HepG2 (cell line): ENCODE measurements around the gene METAP1. TPM values are rescaled to one million over a fixed set of nuclear protein-coding genes. Genes with fewer than 3 reads are reported as not detected.
"Not testable (repeated sequence)": the region's sequence is repeated elsewhere in the genome, so short reads cannot be mapped to it uniquely, and the experiment has no call there.

Experiments
- ATAC-seq: fragments of 200-7000 bp; cut with Tn5 transposase; 3 replicates; pipeline ENCODE4 v1.9.1; 2020; ENCODE audit warnings: mild to moderate bottlenecking, moderate library complexity
- BruUV-seq: library from RNA; stranded (reverse); fragments of 400-500 nt; replicated peaks from 2 replicates; lab custom pipeline; 2021; lab: Mats Ljungman, UMichigan
- CTCF ChIA-PET: fragments of 300-600 bp; formaldehyde crosslinking; extraction: SDS; loops from one replicate; lab custom pipeline; 2021; ENCODE audit warnings: low total read pairs, inconsistent platforms, low intra/inter-chr PET ratio; lab: Yijun Ruan, JAX
- POLR2A ChIA-PET: fragments of 350-600 bp; sonication (Branson Sonifier 250); formaldehyde crosslinking; loops from one replicate; lab custom pipeline; 2020; ENCODE audit warnings: antibody characterized with exemption, inconsistent platforms; lab: Yijun Ruan, JAX
- DNase-seq: peaks from one replicate; pipeline ENCODE4 v3.0.0-alpha.2; 2015; ENCODE audit warnings: low spot score
- FAIRE-seq: peaks from 3 replicates; lab custom pipeline; 2011; peaks lifted over from hg19 to GRCh38; lab: Jason Lieb, UNC
- H2AFZ ChIP-seq: one replicate; pipeline ENCODE4 v1.6.1; 2011; ENCODE audit warnings: low read length, inconsistent platforms
- H3K27ac ChIP-seq: fragments of 300-600 bp; 3 replicates; pipeline ENCODE4 v1.8.0; 2011; ENCODE audit warnings: mixed run types, mild to moderate bottlenecking, mixed read lengths, low read length, inconsistent platforms; ENCODE audit not compliant: insufficient read depth; ENCODE audit errors: extremely low read length
- H3K27me3 ChIP-seq, 2 experiments: fragments of 200-600 bp in 1 of 2; 2 replicates in 1 of 2; 3 replicates in 1 of 2; pipeline versions ENCODE4 v1.6.0 to v1.8.0; 2011; ENCODE audit warnings: low read length in 2 of 2, mild to moderate bottlenecking in 2 of 2, moderate library complexity in 2 of 2, inconsistent platforms in 1 of 2; ENCODE audit not compliant: insufficient read depth in 2 of 2, control insufficient read depth in 1 of 2
- H3K36me3 ChIP-seq, 2 experiments: fragments of 200-600 bp in 1 of 2; replicated peaks in 1 of 2; 2 replicates in 1 of 2; 3 replicates in 1 of 2; pipeline versions ENCODE4 v1.5.1 to v1.8.0; 2011; ENCODE audit warnings: low read length in 2 of 2, inconsistent platforms in 1 of 2; ENCODE audit not compliant: insufficient read depth in 2 of 2, control insufficient read depth in 1 of 2
- H3K4me1 ChIP-seq: 2 replicates; pipeline ENCODE4 v1.5.1; 2012; ENCODE audit warnings: low read length, inconsistent platforms; ENCODE audit not compliant: insufficient read depth
- H3K4me2 ChIP-seq: 2 replicates; pipeline ENCODE4 v1.6.0; 2011; ENCODE audit warnings: low read depth, low read length, inconsistent platforms
- H3K4me3 ChIP-seq, 3 experiments: fragments of 200-600 bp in 1 of 3; sonication (generic), shearing (Covaris generic) in 1 of 3; replicated peaks in 1 of 3; 2 replicates each; pipeline ENCODE4 v1.5.1; 2011 to 2016; ENCODE audit warnings: low read length in 3 of 3, inconsistent platforms in 2 of 3, low read depth in 2 of 3, mild to moderate bottlenecking in 2 of 3, control low read depth in 1 of 3, mixed read lengths in 1 of 3; ENCODE audit not compliant: insufficient read depth in 1 of 3
- H3K79me2 ChIP-seq: one replicate; pipeline ENCODE4 v1.6.1; 2011; ENCODE audit warnings: low read length, inconsistent platforms; ENCODE audit not compliant: insufficient read depth
- H3K9ac ChIP-seq: 2 replicates; pipeline ENCODE4 v1.6.0; 2011; ENCODE audit warnings: mild to moderate bottlenecking, low read depth, low read length, inconsistent platforms; ENCODE audit not compliant: insufficient read depth
- H3K9me3 ChIP-seq: 2 replicates; pipeline ENCODE4 v1.5.1; 2012; ENCODE audit warnings: mild to moderate bottlenecking, low read length
- H4K20me1 ChIP-seq: 2 replicates; pipeline ENCODE4 v1.6.0; 2011; ENCODE audit warnings: inconsistent platforms, mild to moderate bottlenecking, low read length, moderate library complexity; ENCODE audit not compliant: insufficient read depth
- CHD4 ChIP-seq: fragments of 200-600 bp; sonication (generic); IDR thresholded peaks from 2 replicates; pipeline ENCODE4 v1.7.0; 2017; ENCODE audit warnings: mild to moderate bottlenecking, low read length, borderline replicate concordance
- DR1 ChIP-seq: sonication (generic); formaldehyde crosslinking; IDR thresholded peaks from 2 replicates; pipeline ENCODE4 v1.8.0; 2021; ENCODE audit warnings: mild to moderate bottlenecking, missing genetic modification reagents, inconsistent platforms
- GATA4 ChIP-seq: sonication (generic); IDR thresholded peaks from 2 replicates; pipeline ENCODE4 v1.6.1; 2016; ENCODE audit warnings: antibody characterized with exemption, low read depth, borderline replicate concordance
- HNRNPH1 ChIP-seq: fragments of 200-400 bp; formaldehyde crosslinking; optimal IDR thresholded peaks from 2 replicates; pipeline ENCODE3; 2017; ENCODE audit warnings: mild to moderate bottlenecking, low read depth, low read length
- LCORL ChIP-seq, 2 experiments: fragments of 450-650 bp in 1 of 2; sonication (generic) in 1 of 2; formaldehyde crosslinking in 1 of 2; IDR thresholded peaks; 2 replicates each; pipeline versions ENCODE4 v1.5.0 to v1.6.1; 2017 to 2020; ENCODE audit warnings: antibody characterized with exemption in 1 of 2, missing genetic modification reagents in 1 of 2
- RFX5 ChIP-seq: IDR thresholded peaks from 2 replicates; pipeline ENCODE4 v1.6.1; 2011; ENCODE audit warnings: low read depth, low read length, improper control_type of control experiment
- TCF7 ChIP-seq: sonication (generic); IDR thresholded peaks from 2 replicates; pipeline ENCODE4 v1.6.1; 2016; ENCODE audit warnings: antibody characterized with exemption, low read depth
- ZBTB38 ChIP-seq: sonication (generic); formaldehyde crosslinking; IDR thresholded peaks from 2 replicates; pipeline ENCODE4 v1.5.1; 2020; ENCODE audit warnings: mild to moderate bottlenecking, missing genetic modification reagents
- ZNF282 ChIP-seq: fragments of 450-650 bp; IDR thresholded peaks from 2 replicates; pipeline ENCODE4 v1.6.1; 2018; ENCODE audit not compliant: partially characterized antibody
- ZNF484 ChIP-seq: sonication (generic); formaldehyde crosslinking; IDR thresholded peaks from 2 replicates; pipeline ENCODE4 v1.5.1; 2020; ENCODE audit warnings: mild to moderate bottlenecking, low read depth, missing genetic modification reagents, borderline replicate concordance
- ZNF512 ChIP-seq: sonication (generic); formaldehyde crosslinking; IDR thresholded peaks from 2 replicates; pipeline ENCODE4 v1.4.0; 2020; ENCODE audit warnings: mild to moderate bottlenecking, missing genetic modification reagents
- ZNF777 ChIP-seq: sonication (generic); formaldehyde crosslinking; IDR thresholded peaks from 2 replicates; pipeline ENCODE4 v1.4.0; 2020; ENCODE audit warnings: missing genetic modification reagents
- ZNF782 ChIP-seq: sonication (generic); formaldehyde crosslinking; IDR thresholded peaks from 2 replicates; pipeline ENCODE4 v1.4.0; 2020; ENCODE audit warnings: missing genetic modification reagents, mild to moderate bottlenecking, borderline replicate concordance
- WGBS: methylation state at CpG from one replicate; pipeline ENCODE4 v1.1.6; 2017; ENCODE audit warnings: low lambda C conversion rate; 5-methylcytosine and 5-hydroxymethylcytosine counted together
- in situ Hi-C: cut with HindIII; loops from 2 replicates; pipeline ENCODE4 v1.10.0; 2017; ENCODE audit warnings: low pct_unique_long_range_greater_than_20kb; ENCODE audit not compliant: extremely low pct_ligation_motif_present
- intact Hi-C: fragments of 100-400 bp; cut with micrococcal nuclease; formaldehyde crosslinking; loops from one replicate; pipeline ENCODE4 v1.10.0; 2022; ENCODE audit not compliant: unreplicated experiment
- polyA plus RNA-seq, 8 experiments: library from polyadenylated mRNA; depleted of rRNA in 3 of 8; stranded (reverse) in 7 of 8; unstranded in 1 of 8; fragments of >200 nt; fragmentation: Illumina TruSeq in 4 of 8; extraction: Trizol in 4 of 8; gene quantifications; 2 replicates each; pipeline versions ENCODE4 v1.2.1 to v1.2.3, GENCODE V29; 2011 to 2016; ENCODE audit warnings: low read depth in 4 of 8, missing spikeins in 1 of 8, mixed read lengths in 1 of 8; ENCODE audit not compliant: insufficient read depth in 1 of 8
- total RNA-seq, 5 experiments: library from RNA; depleted of rRNA; stranded (reverse); fragments of >200 nt; fragmentation: Illumina TruSeq; extraction: Trizol; gene quantifications; 2 replicates each; pipeline ENCODE4 v1.2.3, GENCODE V29; 2016; ENCODE audit warnings: low read depth in 1 of 5

The METAP1 gene
- total and polyA plus RNA-seq, 2 of the 13 experiments (the other 11 are each of a cell fraction or from before 2014, with no cell fraction given): 44.9 to 53.5 TPM

- POLR2A ChIA-PET: no interaction called here
- BruUV-seq: TSS peak; percentile 27
- H3K27ac ChIP-seq: no peak overlapping the region
Measured at GRCh38 chr4:99062120-99062519, 66.6 kb downstream of the METAP1 start.

GRCh38 chr4:99065521-99065920, 70.0 kb downstream of the METAP1 start:
- WGBS: 93% methylated on average over 2 of the region's 2 CpGs
- ATAC-seq, in situ Hi-C loops, H3K9me3 ChIP-seq, BruUV-seq, H4K20me1 ChIP-seq, FAIRE-seq, H3K9ac ChIP-seq, POLR2A ChIA-PET, H3K79me2 ChIP-seq, DNase-seq, H2AFZ ChIP-seq, H3K27ac ChIP-seq, H3K27me3 ChIP-seq, CTCF ChIA-PET, intact Hi-C loops, H3K4me2 ChIP-seq, H3K4me3 ChIP-seq: not testable (repeated sequence)
- Histone ChIP-seq H3K36me3 (peaks cover 2 to 12% of the 10 kb centered on the region in 2 experiments; a peak in 4 of 5 replicates), H3K4me1 (peaks cover 37% of the 10 kb centered on the region)

More at GRCh38 chr4:99062120-99062519, 66.6 kb downstream of the METAP1 start:
- Histone ChIP-seq H3K9ac (no peak overlapping the region), H3K79me2 (no peaks in the 10 kb centered on the region), H3K4me3 (no peak overlapping the region), H3K27me3 (no peaks in the 10 kb centered on the region), H3K36me3 (peaks cover 9 to 37% of the 10 kb centered on the region in 2 experiments), H4K20me1 (no peaks in the 10 kb centered on the region), H3K4me2 (no peak overlapping the region), H2AFZ (no peak overlapping the region), H3K4me1 (peaks cover 26% of the 10 kb centered on the region), H3K9me3 (no peaks in the 10 kb centered on the region)
- FAIRE-seq (no peak), DNase-seq (no peak), ATAC-seq (no peak)
- 69% methylated on average over 4 of the region's 4 CpGs for WGBS
- no peak for TF ChIP-seq GATA4
- TF ChIP-seq ZNF777 (CRISPR knock-in tag): no peak
- TF ChIP-seq ZNF782 (CRISPR knock-in tag): no peak
- no peak for TF ChIP-seq ZNF282
- TF ChIP-seq ZNF512 (CRISPR knock-in tag): no peak
- TF ChIP-seq DR1: no peak
- TF ChIP-seq HNRNPH1: no peak
- no peak for TF ChIP-seq CHD4
- no peak for TF ChIP-seq ZNF484 (CRISPR knock-in tag)
- TF ChIP-seq RFX5: no peak
- no peak for TF ChIP-seq ZBTB38 (CRISPR knock-in tag)
- no peak for TF ChIP-seq TCF7
- TF ChIP-seq LCORL (IDR thresholded peaks at IDR 0.05): no peak
- no peak for TF ChIP-seq LCORL (CRISPR knock-in tag; IDR thresholded peaks at IDR 0.05)
- intact Hi-C loops (no loop called here), in situ Hi-C loops (no loop called here)
- CTCF ChIA-PET: no interaction called here
